Measurements from ENCODE around the gene KCNA5.
A peak's percentile ranks its signal among the peaks of the same experiment; 100 is the strongest.

KCNA5 gene

DNA sequence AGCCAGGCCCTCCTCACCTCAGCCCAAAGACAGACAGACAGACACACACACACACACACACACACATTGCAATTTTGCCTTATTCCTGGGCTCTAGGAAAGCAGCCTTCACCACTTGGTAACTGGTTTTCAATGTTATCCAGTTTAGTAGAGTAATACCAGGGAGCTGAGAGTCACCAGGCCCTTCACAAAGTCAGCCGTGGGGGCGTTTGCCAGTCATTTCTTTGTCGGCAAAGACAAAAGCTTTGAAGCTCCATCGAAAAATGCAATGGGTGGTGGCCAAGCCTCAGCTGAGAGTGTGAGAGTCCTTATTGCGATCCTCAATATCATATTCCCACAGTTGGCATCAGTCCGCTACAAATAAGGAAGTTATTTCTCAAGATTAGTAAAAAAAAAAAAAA lies 8.1 kb upstream of the KCNA5 start:
- DNase-seq (ENCODE audit: insufficient read length, low spot score) (no peak), FAIRE-seq (no peak)
- no peak for TF ChIP-seq POLR2AphosphoS5 (IDR thresholded peaks at IDR 0.05; ENCODE audit: low read depth, low read length)
- TF ChIP-seq TAF1 (IDR thresholded peaks at IDR 0.05; ENCODE audit: low read depth, low read length): no peak

DNA sequence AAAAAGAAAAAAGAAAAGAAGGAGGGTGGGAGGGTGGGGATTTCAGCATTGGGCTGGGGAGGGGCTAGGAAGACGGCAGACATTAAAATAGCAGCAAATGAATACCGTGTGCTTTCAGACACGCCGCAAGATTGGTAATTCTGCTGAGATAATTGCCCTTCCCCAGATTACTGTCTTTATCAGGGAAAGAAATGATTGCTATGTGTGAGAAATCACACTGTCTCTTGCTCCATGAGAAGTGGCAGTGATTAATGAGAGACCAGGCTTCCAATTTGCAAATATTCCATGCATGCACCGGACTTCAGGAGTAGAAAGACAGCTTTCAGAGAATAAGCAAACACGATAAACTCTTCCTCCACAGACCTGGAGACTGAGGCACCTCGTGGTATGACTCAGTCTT lies 7.6 kb upstream of the KCNA5 start:
- TF ChIP-seq POU2F2 (IDR thresholded peaks at IDR 0.05; ENCODE audit: low read depth, low read length) (no peak), TAF1 (IDR thresholded peaks at IDR 0.05; ENCODE audit: low read depth, low read length) (no peak), POLR2AphosphoS5 (IDR thresholded peaks at IDR 0.05; ENCODE audit: low read depth, low read length) (no peak), PAX5 (IDR thresholded peaks at IDR 0.05; ENCODE audit: insufficient read depth, low read length, severe bottlenecking) (no peak), POLR2A (IDR thresholded peaks at IDR 0.05; ENCODE audit: low read depth, low read length) (no peak), SPI1 (IDR thresholded peaks at IDR 0.05; ENCODE audit: low read depth, low read length) (no peak)
- FAIRE-seq: no peak
- no peak for DNase-seq (ENCODE audit: insufficient read length, low spot score)

DNA sequence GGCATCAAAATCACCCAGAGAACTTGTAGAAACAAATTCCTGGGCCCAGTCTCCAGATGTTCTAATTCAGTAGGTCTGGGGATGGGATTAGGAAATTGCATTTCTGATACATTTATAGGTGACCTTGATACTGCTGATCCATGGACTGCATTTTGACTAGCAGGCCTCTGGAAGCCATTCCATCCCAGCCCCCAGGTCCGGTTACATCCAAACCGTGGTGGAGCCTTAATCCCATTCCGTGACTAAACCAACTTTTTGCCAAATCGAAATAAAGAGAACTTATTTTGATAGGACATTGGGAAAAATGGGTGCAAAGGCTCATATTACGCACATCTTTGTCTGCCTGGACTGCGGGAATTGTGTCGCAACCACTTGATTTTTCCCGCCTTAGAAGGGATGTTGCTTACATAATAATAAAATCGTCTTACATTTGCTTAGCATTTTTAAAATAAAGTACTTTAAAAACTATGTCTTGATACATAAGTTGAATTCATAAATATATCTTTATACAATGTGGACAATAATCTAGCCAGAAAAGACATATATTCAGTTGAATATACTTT lies 5.8 kb upstream of the KCNA5 start:
- TF ChIP-seq PAX5 (IDR thresholded peaks at IDR 0.05; ENCODE audit: insufficient read depth, low read length, severe bottlenecking) (no peak), TAF1 (IDR thresholded peaks at IDR 0.05; ENCODE audit: low read depth, low read length) (no peak), POLR2A (IDR thresholded peaks at IDR 0.05; ENCODE audit: low read depth, low read length) (no peak), POU2F2 (IDR thresholded peaks at IDR 0.05; ENCODE audit: low read depth, low read length) (no peak), POLR2AphosphoS5 (IDR thresholded peaks at IDR 0.05; ENCODE audit: low read depth, low read length) (no peak), SPI1 (IDR thresholded peaks at IDR 0.05; ENCODE audit: low read depth, low read length) (no peak)
- DNase-seq (ENCODE audit: insufficient read length, low spot score) (no peak), FAIRE-seq (no peak)

DNA sequence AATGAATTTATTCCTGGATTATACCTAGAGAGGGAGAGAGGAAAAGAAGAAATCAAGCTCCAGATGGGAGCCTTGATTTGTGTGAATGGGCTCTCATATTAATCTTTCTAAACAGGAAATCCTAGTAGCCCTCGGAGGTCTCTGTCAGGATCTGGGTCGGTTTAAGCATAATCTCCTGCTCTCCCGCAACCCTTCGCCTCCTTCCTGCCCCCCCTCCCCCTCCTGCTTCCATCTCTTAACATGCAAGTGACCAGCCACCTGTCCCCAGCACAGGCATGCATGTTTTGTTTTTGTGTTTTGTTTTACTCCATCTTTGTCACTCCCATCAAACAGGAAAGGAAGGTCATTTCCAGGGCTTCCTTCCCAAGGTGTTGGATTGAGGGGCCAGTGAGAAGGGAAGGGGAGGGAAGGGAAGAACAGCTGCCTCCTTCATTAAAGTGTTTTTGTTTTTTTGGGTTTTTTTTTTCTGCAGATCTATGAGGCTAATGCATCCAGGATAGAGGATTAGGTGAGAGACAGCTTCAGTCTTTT lies 4.8 kb upstream of the KCNA5 start:
- FAIRE-seq: no peak
- no peak for DNase-seq (ENCODE audit: insufficient read length, low spot score)
- TF ChIP-seq POU2F2 (IDR thresholded peaks at IDR 0.05; ENCODE audit: low read depth, low read length) (no peak), PAX5 (IDR thresholded peaks at IDR 0.05; ENCODE audit: insufficient read depth, low read length, severe bottlenecking) (no peak), POLR2AphosphoS5 (IDR thresholded peaks at IDR 0.05; ENCODE audit: low read depth, low read length) (no peak), TAF1 (IDR thresholded peaks at IDR 0.05; ENCODE audit: low read depth, low read length) (no peak), SPI1 (IDR thresholded peaks at IDR 0.05; ENCODE audit: low read depth, low read length) (no peak), POLR2A (IDR thresholded peaks at IDR 0.05; ENCODE audit: low read depth, low read length) (no peak)

DNA sequence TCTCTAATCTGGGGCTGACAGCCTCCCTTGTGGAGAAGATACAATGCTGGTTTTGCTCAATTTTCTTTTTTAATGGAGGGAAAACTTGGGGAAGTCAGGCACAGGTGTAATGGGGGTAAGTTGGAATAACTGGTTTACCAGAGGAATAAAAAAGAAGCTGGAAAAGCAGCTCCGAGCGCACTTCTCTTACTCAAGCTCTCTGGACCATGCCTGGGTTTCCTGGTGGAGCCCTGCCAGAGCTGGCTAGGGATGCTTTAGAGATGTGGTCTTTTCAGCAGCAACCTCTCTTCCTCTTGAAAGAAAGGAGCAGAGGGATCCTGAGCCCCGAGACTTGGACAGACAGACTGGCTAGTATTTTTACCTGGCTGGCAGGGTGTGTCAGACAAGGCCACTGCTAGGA lies 3.9 kb upstream of the KCNA5 start:
- no peak for DNase-seq (ENCODE audit: insufficient read length, low spot score)
- FAIRE-seq: no peak
- TF ChIP-seq POLR2A (IDR thresholded peaks at IDR 0.05; ENCODE audit: low read depth, low read length) (no peak), SPI1 (IDR thresholded peaks at IDR 0.05; ENCODE audit: low read depth, low read length) (no peak), POLR2AphosphoS5 (IDR thresholded peaks at IDR 0.05; ENCODE audit: low read depth, low read length) (no peak)

DNA sequence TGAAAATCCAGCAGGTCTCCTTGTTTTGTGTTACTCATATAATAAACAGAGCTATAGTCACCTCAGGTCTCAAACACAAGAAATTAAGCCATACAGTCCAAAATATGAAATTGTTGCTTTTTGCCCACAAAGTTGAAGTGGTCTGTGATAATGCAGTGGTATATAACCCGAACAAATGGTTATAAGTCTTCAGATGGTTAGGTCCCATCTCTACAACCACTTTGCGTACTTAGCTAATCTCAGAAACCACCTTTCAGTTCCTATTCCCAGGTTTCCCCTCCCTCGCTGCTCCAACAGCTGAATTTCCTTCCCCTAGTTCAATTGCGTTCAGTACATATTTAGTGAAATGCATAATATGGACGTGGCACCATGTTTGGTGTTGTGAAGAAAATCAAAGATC lies 3.3 kb upstream of the KCNA5 start:
- no peak for DNase-seq (ENCODE audit: insufficient read length, low spot score)
- no peak for FAIRE-seq
- TF ChIP-seq SPI1 (IDR thresholded peaks at IDR 0.05; ENCODE audit: low read depth, low read length) (no peak), PAX5 (IDR thresholded peaks at IDR 0.05; ENCODE audit: insufficient read depth, low read length, severe bottlenecking) (no peak), POLR2A (IDR thresholded peaks at IDR 0.05; ENCODE audit: low read depth, low read length) (no peak), POU2F2 (IDR thresholded peaks at IDR 0.05; ENCODE audit: low read depth, low read length) (no peak), TAF1 (IDR thresholded peaks at IDR 0.05; ENCODE audit: low read depth, low read length) (no peak), POLR2AphosphoS5 (IDR thresholded peaks at IDR 0.05; ENCODE audit: low read depth, low read length) (no peak)

DNA sequence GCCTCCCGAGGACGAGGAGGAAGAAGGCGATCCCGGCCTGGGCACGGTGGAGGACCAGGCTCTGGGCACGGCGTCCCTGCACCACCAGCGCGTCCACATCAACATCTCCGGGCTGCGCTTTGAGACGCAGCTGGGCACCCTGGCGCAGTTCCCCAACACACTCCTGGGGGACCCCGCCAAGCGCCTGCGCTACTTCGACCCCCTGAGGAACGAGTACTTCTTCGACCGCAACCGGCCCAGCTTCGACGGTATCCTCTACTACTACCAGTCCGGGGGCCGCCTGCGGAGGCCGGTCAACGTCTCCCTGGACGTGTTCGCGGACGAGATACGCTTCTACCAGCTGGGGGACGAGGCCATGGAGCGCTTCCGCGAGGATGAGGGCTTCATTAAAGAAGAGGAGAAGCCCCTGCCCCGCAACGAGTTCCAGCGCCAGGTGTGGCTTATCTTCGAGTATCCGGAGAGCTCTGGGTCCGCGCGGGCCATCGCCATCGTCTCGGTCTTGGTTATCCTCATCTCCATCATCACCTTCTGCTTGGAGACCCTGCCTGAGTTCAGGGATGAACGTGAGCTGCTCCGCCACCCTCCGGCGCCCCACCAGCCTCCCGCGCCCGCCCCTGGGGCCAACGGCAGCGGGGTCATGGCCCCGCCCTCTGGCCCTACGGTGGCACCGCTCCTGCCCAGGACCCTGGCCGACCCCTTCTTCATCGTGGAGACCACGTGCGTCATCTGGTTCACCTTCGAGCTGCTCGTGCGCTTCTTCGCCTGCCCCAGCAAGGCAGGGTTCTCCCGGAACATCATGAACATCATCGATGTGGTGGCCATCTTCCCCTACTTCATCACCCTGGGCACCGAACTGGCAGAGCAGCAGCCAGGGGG lies 979 bp downstream of the KCNA5 start:
- TF ChIP-seq POLR2AphosphoS5 (IDR thresholded peaks at IDR 0.05; ENCODE audit: low read depth, low read length) (no peak), POU2F2 (IDR thresholded peaks at IDR 0.05; ENCODE audit: low read depth, low read length) (no peak), SPI1 (IDR thresholded peaks at IDR 0.05; ENCODE audit: low read depth, low read length) (no peak), TAF1 (IDR thresholded peaks at IDR 0.05; ENCODE audit: low read depth, low read length) (no peak), PAX5 (IDR thresholded peaks at IDR 0.05; ENCODE audit: insufficient read depth, low read length, severe bottlenecking) (no peak), POLR2A (IDR thresholded peaks at IDR 0.05; ENCODE audit: low read depth, low read length) (no peak)
- no peak for FAIRE-seq
- DNase-seq (ENCODE audit: insufficient read length, low spot score): no peak

DNA sequence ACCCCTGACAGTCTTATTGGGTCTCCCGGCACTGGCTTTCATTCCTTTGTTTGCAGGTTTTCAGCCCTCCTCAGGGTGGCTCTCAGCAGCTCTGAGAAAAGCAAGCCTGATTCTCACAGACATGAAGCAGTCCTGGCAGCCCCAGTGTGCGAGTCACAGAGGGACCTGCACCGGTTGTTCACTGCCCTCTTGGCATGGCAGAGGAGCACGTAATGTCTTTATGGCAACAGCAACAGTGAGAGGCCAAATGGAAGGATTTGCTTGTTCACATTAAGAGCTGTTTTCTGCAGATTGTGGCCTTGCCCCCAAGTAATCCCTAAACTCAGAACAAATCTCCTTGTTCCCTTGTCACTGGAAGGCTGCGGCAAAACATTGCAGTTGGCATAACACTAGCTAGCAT lies 3.4 kb downstream of the KCNA5 start:
- TF ChIP-seq TAF1 (IDR thresholded peaks at IDR 0.05; ENCODE audit: low read depth, low read length) (no peak), POU2F2 (IDR thresholded peaks at IDR 0.05; ENCODE audit: low read depth, low read length) (no peak), SPI1 (IDR thresholded peaks at IDR 0.05; ENCODE audit: low read depth, low read length) (no peak)
- DNase-seq (ENCODE audit: insufficient read length, low spot score) (no peak), FAIRE-seq (peak; percentile 72)

DNA sequence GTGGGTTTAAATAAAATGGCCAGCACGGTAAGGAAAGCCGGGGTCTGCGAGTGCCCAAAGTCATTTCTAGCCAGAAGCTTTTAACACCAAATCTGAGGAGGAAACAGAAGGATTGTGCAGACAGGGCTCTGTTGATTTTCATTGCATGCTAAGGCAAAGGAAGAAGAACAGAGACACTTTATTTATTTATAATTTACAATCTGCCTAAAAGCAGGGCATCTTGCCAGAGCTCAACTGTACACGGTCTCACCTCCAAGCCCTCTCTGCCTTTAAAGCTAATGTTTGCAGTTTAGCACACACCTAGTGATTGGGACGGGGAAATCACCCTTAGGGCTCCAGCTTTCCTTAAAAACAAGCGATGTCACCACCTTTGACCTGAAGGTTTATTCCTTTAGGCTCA lies 4.0 kb downstream of the KCNA5 start:
- DNase-seq (ENCODE audit: insufficient read length, low spot score) (no peak), FAIRE-seq (no peak)
- TF ChIP-seq SPI1 (IDR thresholded peaks at IDR 0.05; ENCODE audit: low read depth, low read length) (no peak), TAF1 (IDR thresholded peaks at IDR 0.05; ENCODE audit: low read depth, low read length) (no peak), POU2F2 (IDR thresholded peaks at IDR 0.05; ENCODE audit: low read depth, low read length) (no peak), POLR2AphosphoS5 (IDR thresholded peaks at IDR 0.05; ENCODE audit: low read depth, low read length) (no peak), POLR2A (IDR thresholded peaks at IDR 0.05; ENCODE audit: low read depth, low read length) (no peak), PAX5 (IDR thresholded peaks at IDR 0.05; ENCODE audit: insufficient read depth, low read length, severe bottlenecking) (no peak)

DNA sequence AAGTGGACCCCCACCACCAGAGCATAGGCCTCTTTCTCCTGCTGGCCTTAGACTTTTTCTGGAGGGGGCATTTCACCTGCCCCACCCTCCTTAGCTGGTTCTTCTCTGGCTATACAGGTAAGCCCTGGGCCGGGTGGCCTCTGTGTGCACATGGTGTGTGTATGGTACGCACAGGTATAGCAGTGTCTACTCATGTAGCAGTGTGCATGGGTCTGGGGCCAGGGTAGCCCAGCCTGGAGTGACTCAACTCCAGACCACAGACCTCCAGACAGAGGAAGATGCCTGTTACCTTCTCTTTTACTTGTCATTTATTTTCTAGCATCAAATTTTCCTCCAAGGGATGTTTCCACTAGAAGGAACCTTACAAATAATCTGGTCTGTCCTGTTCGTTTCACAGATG lies 6.9 kb downstream of the KCNA5 start:
- DNase-seq (ENCODE audit: insufficient read length, low spot score): no peak
- TF ChIP-seq POU2F2 (IDR thresholded peaks at IDR 0.05; ENCODE audit: low read depth, low read length): no peak
- no peak for TF ChIP-seq POLR2AphosphoS5 (IDR thresholded peaks at IDR 0.05; ENCODE audit: low read depth, low read length)
- no peak for TF ChIP-seq SPI1 (IDR thresholded peaks at IDR 0.05; ENCODE audit: low read depth, low read length)
- no peak for TF ChIP-seq PAX5 (IDR thresholded peaks at IDR 0.05; ENCODE audit: insufficient read depth, low read length, severe bottlenecking)
- TF ChIP-seq POLR2A (IDR thresholded peaks at IDR 0.05; ENCODE audit: low read depth, low read length): no peak
- TF ChIP-seq TAF1 (IDR thresholded peaks at IDR 0.05; ENCODE audit: low read depth, low read length): no peak
- FAIRE-seq: no peak

All from GM12891 (cell line).